HepG2 (cell line): ENCODE measurements around the gene IL2RA. TPM values are rescaled to one million over a fixed set of nuclear protein-coding genes. Genes with fewer than 3 reads are reported as not detected.

Source experiments
- ATAC-seq: fragments of 200-7000 bp; cut with Tn5 transposase; 3 replicates; pipeline ENCODE4 v1.9.1; 2020; ENCODE audit warnings: mild to moderate bottlenecking, moderate library complexity
- BruUV-seq: library from RNA; stranded (reverse); fragments of 400-500 nt; replicated peaks from 2 replicates; lab custom pipeline; 2021; lab: Mats Ljungman, UMichigan
- CTCF ChIA-PET: fragments of 300-600 bp; formaldehyde crosslinking; extraction: SDS; loops from one replicate; lab custom pipeline; 2021; ENCODE audit warnings: low total read pairs, inconsistent platforms, low intra/inter-chr PET ratio; lab: Yijun Ruan, JAX
- POLR2A ChIA-PET: fragments of 350-600 bp; sonication (Branson Sonifier 250); formaldehyde crosslinking; loops from one replicate; lab custom pipeline; 2020; ENCODE audit warnings: antibody characterized with exemption, inconsistent platforms; lab: Yijun Ruan, JAX
- DNase-seq: peaks from one replicate; pipeline ENCODE4 v3.0.0-alpha.2; 2015; ENCODE audit warnings: low spot score
- FAIRE-seq: peaks from 3 replicates; lab custom pipeline; 2011; peaks lifted over from hg19 to GRCh38; lab: Jason Lieb, UNC
- H2AFZ ChIP-seq: one replicate; pipeline ENCODE4 v1.6.1; 2011; ENCODE audit warnings: low read length, inconsistent platforms
- H3K27ac ChIP-seq: fragments of 300-600 bp; 3 replicates; pipeline ENCODE4 v1.8.0; 2011; ENCODE audit warnings: mixed run types, mild to moderate bottlenecking, mixed read lengths, low read length, inconsistent platforms; ENCODE audit not compliant: insufficient read depth; ENCODE audit errors: extremely low read length
- H3K27me3 ChIP-seq, 2 experiments: fragments of 200-600 bp in 1 of 2; 2 replicates in 1 of 2; 3 replicates in 1 of 2; pipeline versions ENCODE4 v1.6.0 to v1.8.0; 2011; ENCODE audit warnings: low read length in 2 of 2, mild to moderate bottlenecking in 2 of 2, moderate library complexity in 2 of 2, inconsistent platforms in 1 of 2; ENCODE audit not compliant: insufficient read depth in 2 of 2, control insufficient read depth in 1 of 2
- H3K36me3 ChIP-seq, 2 experiments: fragments of 200-600 bp in 1 of 2; replicated peaks in 1 of 2; 2 replicates in 1 of 2; 3 replicates in 1 of 2; pipeline versions ENCODE4 v1.5.1 to v1.8.0; 2011; ENCODE audit warnings: low read length in 2 of 2, inconsistent platforms in 1 of 2; ENCODE audit not compliant: insufficient read depth in 2 of 2, control insufficient read depth in 1 of 2
- H3K4me1 ChIP-seq: 2 replicates; pipeline ENCODE4 v1.5.1; 2012; ENCODE audit warnings: low read length, inconsistent platforms; ENCODE audit not compliant: insufficient read depth
- H3K4me2 ChIP-seq: 2 replicates; pipeline ENCODE4 v1.6.0; 2011; ENCODE audit warnings: low read depth, low read length, inconsistent platforms
- H3K4me3 ChIP-seq, 3 experiments: fragments of 200-600 bp in 1 of 3; sonication (generic), shearing (Covaris generic) in 1 of 3; replicated peaks in 1 of 3; 2 replicates each; pipeline ENCODE4 v1.5.1; 2011 to 2016; ENCODE audit warnings: low read length in 3 of 3, inconsistent platforms in 2 of 3, low read depth in 2 of 3, mild to moderate bottlenecking in 2 of 3, control low read depth in 1 of 3, mixed read lengths in 1 of 3; ENCODE audit not compliant: insufficient read depth in 1 of 3
- H3K79me2 ChIP-seq: one replicate; pipeline ENCODE4 v1.6.1; 2011; ENCODE audit warnings: low read length, inconsistent platforms; ENCODE audit not compliant: insufficient read depth
- H3K9ac ChIP-seq: 2 replicates; pipeline ENCODE4 v1.6.0; 2011; ENCODE audit warnings: mild to moderate bottlenecking, low read depth, low read length, inconsistent platforms; ENCODE audit not compliant: insufficient read depth
- H3K9me3 ChIP-seq: 2 replicates; pipeline ENCODE4 v1.5.1; 2012; ENCODE audit warnings: mild to moderate bottlenecking, low read length
- H4K20me1 ChIP-seq: 2 replicates; pipeline ENCODE4 v1.6.0; 2011; ENCODE audit warnings: inconsistent platforms, mild to moderate bottlenecking, low read length, moderate library complexity; ENCODE audit not compliant: insufficient read depth
- BCL6 ChIP-seq: IDR thresholded peaks from 2 replicates; pipeline ENCODE4 v1.6.1; 2016; ENCODE audit warnings: missing genetic modification reagents, missing compliant biosample characterization
- CENPT ChIP-seq: sonication (generic); formaldehyde crosslinking; IDR thresholded peaks from 2 replicates; pipeline ENCODE4 v1.8.0; 2022; ENCODE audit warnings: low read depth, mild to moderate bottlenecking, moderate library complexity, missing genetic modification reagents
- CHCHD3 ChIP-seq: sonication (generic); formaldehyde crosslinking; IDR thresholded peaks from 2 replicates; pipeline ENCODE4 v1.8.0; 2022; ENCODE audit warnings: mild to moderate bottlenecking, missing genetic modification reagents, moderate library complexity
- KDM1A ChIP-seq: IDR thresholded peaks from 2 replicates; pipeline ENCODE4 v1.6.1; 2016; ENCODE audit warnings: missing compliant biosample characterization
- MAF1 ChIP-seq: sonication (generic); formaldehyde crosslinking; IDR thresholded peaks from 2 replicates; pipeline ENCODE4 v1.5.0; 2020; ENCODE audit warnings: missing genetic modification reagents, borderline replicate concordance
- REXO4 ChIP-seq: sonication (generic); formaldehyde crosslinking; IDR thresholded peaks from 2 replicates; pipeline ENCODE4 v1.8.0; 2022; ENCODE audit warnings: missing genetic modification reagents, mild to moderate bottlenecking, borderline replicate concordance
- RFXAP ChIP-seq: sonication (generic); formaldehyde crosslinking; IDR thresholded peaks from 2 replicates; pipeline ENCODE4 v1.4.0; 2020; ENCODE audit warnings: missing genetic modification reagents, borderline replicate concordance
- SIX4 ChIP-seq: sonication (generic); formaldehyde crosslinking; IDR thresholded peaks from 2 replicates; pipeline ENCODE4 v1.4.0; 2020; ENCODE audit warnings: missing genetic modification reagents
- TP53 ChIP-seq: sonication (generic); formaldehyde crosslinking; conservative IDR thresholded peaks from 2 replicates; pipeline ENCODE4 v1.4.0; 2020; ENCODE audit warnings: missing genetic modification reagents
- ZNF646 ChIP-seq: sonication (generic); formaldehyde crosslinking; IDR thresholded peaks from 2 replicates; pipeline ENCODE4 v1.9.0; 2021; ENCODE audit warnings: mild to moderate bottlenecking, missing genetic modification reagents
- WGBS: methylation state at CpG from one replicate; pipeline ENCODE4 v1.1.6; 2017; ENCODE audit warnings: low lambda C conversion rate; 5-methylcytosine and 5-hydroxymethylcytosine counted together
- in situ Hi-C: cut with HindIII; loops from 2 replicates; pipeline ENCODE4 v1.10.0; 2017; ENCODE audit warnings: low pct_unique_long_range_greater_than_20kb; ENCODE audit not compliant: extremely low pct_ligation_motif_present
- intact Hi-C: fragments of 100-400 bp; cut with micrococcal nuclease; formaldehyde crosslinking; loops from one replicate; pipeline ENCODE4 v1.10.0; 2022; ENCODE audit not compliant: unreplicated experiment
- polyA plus RNA-seq, 8 experiments: library from polyadenylated mRNA; depleted of rRNA in 3 of 8; stranded (reverse) in 7 of 8; unstranded in 1 of 8; fragments of >200 nt; fragmentation: Illumina TruSeq in 4 of 8; extraction: Trizol in 4 of 8; gene quantifications; 2 replicates each; pipeline versions ENCODE4 v1.2.1 to v1.2.3, GENCODE V29; 2011 to 2016; ENCODE audit warnings: low read depth in 4 of 8, missing spikeins in 1 of 8, mixed read lengths in 1 of 8; ENCODE audit not compliant: insufficient read depth in 1 of 8
- total RNA-seq, 5 experiments: library from RNA; depleted of rRNA; stranded (reverse); fragments of >200 nt; fragmentation: Illumina TruSeq; extraction: Trizol; gene quantifications; 2 replicates each; pipeline ENCODE4 v1.2.3, GENCODE V29; 2016; ENCODE audit warnings: low read depth in 1 of 5

The IL2RA gene
- total and polyA plus RNA-seq, 2 of the 13 experiments (the other 11 are each of a cell fraction or from before 2014, with no cell fraction given), result not detected

GRCh38 chr10:6061056-6061455 lies 1.1 kb downstream of the IL2RA start (continued):
- no peak for TF ChIP-seq ZNF646 (CRISPR knock-in tag)
- no peak for TF ChIP-seq REXO4 (CRISPR knock-in tag)
- no peak for TF ChIP-seq BCL6 (CRISPR knock-in tag)
- no peak for TF ChIP-seq TP53 (CRISPR knock-in tag)

GRCh38 chr10:6059506-6059905 lies 2.7 kb downstream of the IL2RA start:
- intact Hi-C loops (no loop called here), in situ Hi-C loops (no loop called here)
- Histone ChIP-seq H3K36me3 (no peaks in the 10 kb centered on the region), H2AFZ (no peak overlapping the region), H3K27me3 (no peaks in the 10 kb centered on the region; a peak in 2 of 5 replicates), H3K27ac (no peak overlapping the region), H4K20me1 (no peaks in the 10 kb centered on the region), H3K4me1 (peaks cover 2% of the 10 kb centered on the region), H3K9ac (no peak overlapping the region), H3K4me3 (no peak overlapping the region), H3K9me3 (no peaks in the 10 kb centered on the region), H3K4me2 (no peak overlapping the region), H3K79me2 (no peaks in the 10 kb centered on the region)
- no peak for DNase-seq
- CTCF ChIA-PET, result no interaction called here
- 2% methylated on average over 2 of the region's 2 CpGs for WGBS
- BruUV-seq, result no TSS peak
- no peak for ATAC-seq
- TF ChIP-seq CENPT (no peak), MAF1 (CRISPR knock-in tag) (no peak), CHCHD3 (CRISPR knock-in tag) (no peak), KDM1A (CRISPR knock-in tag) (no peak), RFXAP (no peak), SIX4 (CRISPR knock-in tag) (no peak)
- no peak for FAIRE-seq
- POLR2A ChIA-PET, result no interaction called here
